GM12864 (cell line): ENCODE data around the gene ABLIM2.

Source experiments
- DNase-seq: peaks from one replicate; pipeline ENCODE4 v3.0.0-alpha.2; 2011; ENCODE audit warnings: low read depth
- H3K4me3 ChIP-seq: 2 replicates; pipeline ENCODE4 v1.5.1; 2011; ENCODE audit warnings: mild to moderate bottlenecking, low read depth, low read length, control low read depth
- CTCF ChIP-seq: IDR thresholded peaks from 2 replicates; pipeline ENCODE4 v1.5.1; 2011; ENCODE audit warnings: low read depth, mild to moderate bottlenecking, moderate library complexity, low read length, control low read depth, inconsistent platforms; ENCODE audit errors: missing control alignments

ABLIM2 gene

DNA sequence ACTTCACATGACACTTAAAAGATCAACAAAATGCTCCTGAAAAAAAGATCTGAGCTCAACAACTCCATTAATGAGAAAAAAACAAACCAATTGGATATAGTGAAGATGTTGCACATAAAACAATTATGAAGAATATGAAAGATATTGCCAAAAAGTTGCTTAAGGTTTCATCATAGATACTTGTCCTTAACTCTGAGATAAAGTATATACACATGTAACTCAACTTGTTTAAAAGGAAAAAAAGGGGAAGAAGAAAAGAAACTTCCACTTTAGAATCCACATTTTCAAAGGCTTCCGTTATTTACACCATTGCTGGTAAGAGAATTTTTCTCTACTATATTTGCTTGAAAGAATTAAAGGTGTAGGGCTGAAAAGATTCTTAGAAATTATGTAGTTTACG is 221.6 kb downstream of the ABLIM2 start:
- DNase-seq, result no peak
- H3K4me3 ChIP-seq, result no peak overlapping the region
- TF ChIP-seq CTCF, result no peak

DNA sequence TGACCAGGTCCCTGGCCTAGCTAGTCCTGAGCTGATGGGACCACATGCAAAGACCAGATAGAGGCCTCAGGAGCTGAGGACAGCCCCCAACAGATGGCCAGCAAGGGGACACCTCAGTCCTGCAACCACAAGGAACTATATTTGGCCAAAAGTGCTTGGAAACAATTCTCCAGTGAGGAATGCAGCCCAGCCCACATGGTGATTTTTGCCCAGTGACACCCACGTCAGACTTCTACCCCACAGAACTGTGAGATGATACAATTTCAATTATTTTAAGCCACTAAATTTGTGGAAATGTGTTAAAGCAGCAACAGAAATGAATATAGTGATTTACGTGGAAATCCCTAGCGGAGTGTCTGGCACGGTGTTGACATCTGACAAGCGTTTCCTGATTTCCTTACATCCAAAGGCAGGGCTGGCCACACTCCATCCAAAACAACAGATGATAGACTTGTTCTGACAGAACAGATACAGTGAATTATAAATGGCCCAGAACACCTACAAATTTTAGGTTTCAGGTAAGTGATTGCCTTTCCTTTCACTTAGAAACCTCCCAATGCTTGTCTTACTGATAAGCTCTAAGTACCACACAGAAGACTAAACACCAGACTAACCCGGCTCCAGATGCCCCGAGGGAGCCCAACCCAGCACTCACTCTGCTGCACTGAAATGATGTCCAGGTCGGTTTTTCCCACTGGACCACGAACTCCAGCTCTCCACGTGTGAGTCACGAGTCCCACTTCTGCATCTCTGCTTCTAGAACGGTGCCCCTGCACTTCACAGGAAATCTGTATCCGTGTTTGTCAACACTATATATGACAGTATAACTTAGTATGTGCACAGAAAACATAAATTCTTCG is 224.7 kb downstream of the ABLIM2 start:
- TF ChIP-seq CTCF, result no peak
- no peak for DNase-seq
- H3K4me3 ChIP-seq, result no peak overlapping the region

DNA sequence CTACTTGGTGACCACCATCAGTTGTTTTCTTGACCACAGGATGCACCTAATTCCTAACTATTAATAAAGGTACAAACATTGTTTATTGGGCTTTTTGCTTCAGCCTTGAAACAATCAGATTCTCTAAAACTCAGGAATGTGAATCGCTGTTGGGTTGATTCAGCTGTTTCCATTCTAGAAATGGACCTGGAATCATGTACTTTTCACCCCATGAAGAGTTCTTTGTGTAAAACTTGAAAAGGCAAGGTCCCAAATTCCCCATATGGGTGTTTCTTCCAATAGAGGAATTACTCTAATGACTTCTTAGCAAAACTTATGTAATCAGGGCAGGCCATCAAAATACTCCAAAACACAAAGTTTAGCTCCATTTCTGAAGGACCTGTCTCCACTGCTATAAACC is 226.3 kb downstream of the ABLIM2 start:
- no peak for DNase-seq
- H3K4me3 ChIP-seq, result no peak overlapping the region
- TF ChIP-seq CTCF, result no peak

- no peak overlapping the region for H3K4me3 ChIP-seq
- no peak for TF ChIP-seq CTCF
- DNase-seq, result no peak
Observed at GRCh38 chr4:7929118-7929951, 229.3 kb downstream of the ABLIM2 start.

GRCh38 chr4:7928711-7929110 is 229.9 kb downstream of the ABLIM2 start:
- H3K4me3 ChIP-seq, result no peak overlapping the region
- TF ChIP-seq CTCF, result no peak
- no peak for DNase-seq

DNA sequence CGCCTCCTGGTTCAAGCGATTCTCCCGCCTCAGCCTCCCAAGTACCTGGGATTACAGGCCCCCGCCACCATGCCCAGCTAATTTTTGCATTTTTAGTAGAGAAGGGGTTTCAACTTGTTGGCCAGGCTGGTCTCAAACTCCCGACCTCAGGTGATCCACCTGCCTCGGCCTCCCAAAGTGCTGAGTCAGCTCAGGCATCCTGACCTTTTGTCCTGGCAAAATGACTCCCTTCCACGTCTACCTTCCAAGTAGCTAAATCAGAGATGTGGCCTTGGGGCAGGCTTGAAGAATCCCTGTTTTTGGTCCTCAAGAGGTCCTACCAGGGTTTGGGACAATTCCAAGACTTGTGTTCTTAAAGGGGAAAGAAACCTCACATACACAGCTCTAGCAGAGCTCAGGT is 231.8 kb downstream of the ABLIM2 start:
- DNase-seq, result no peak
- no peak for TF ChIP-seq CTCF
- H3K4me3 ChIP-seq, result no peak overlapping the region
